ENCODE data around the gene SLC38A9.

DNA sequence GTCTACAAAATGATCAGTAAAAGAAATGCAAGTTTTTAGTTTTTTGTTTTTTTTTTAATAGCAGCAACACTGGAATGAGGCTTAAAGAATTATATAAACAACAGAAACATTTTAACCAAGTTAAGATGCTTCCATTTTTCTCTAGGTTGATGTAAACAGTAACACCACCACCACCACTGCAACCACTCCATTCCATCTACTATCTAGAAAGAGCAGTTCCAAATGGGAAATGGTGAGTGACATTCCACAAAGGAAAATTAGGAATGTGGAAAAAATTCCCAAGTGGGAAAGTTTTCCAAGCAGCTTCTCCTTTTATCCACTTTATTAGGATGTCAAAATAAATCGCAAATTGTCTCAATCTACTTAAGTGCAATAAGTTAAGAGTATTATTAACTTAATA, 32.6 kb downstream of the SLC38A9 start:
- no peak for TF ChIP-seq EZH2phosphoT487 (IDR thresholded peaks at IDR 0.05; ENCODE audit: insufficient read depth, low read depth)
- TF ChIP-seq EZH2 (IDR thresholded peaks at IDR 0.05; ENCODE audit: insufficient read depth, poor library complexity, severe bottlenecking), result no peak

All from GM23248 (cell line).